GM12874 (cell line): ENCODE data around the gene HORMAD2.

Source experiments
- TF ChIP-seq, protein P1 (sequence below): IDR thresholded peaks from 2 replicates; pipeline ENCODE4 v1.5.1; 2011; ENCODE audit warnings: low read depth, mild to moderate bottlenecking, control low read depth, low read length, moderate library complexity; ENCODE audit not compliant: insufficient read depth

The HORMAD2 gene

GRCh38 chr22:30223303-30223702 lies 143.0 kb downstream of the HORMAD2 start:
- TF ChIP-seq, protein P1, sequence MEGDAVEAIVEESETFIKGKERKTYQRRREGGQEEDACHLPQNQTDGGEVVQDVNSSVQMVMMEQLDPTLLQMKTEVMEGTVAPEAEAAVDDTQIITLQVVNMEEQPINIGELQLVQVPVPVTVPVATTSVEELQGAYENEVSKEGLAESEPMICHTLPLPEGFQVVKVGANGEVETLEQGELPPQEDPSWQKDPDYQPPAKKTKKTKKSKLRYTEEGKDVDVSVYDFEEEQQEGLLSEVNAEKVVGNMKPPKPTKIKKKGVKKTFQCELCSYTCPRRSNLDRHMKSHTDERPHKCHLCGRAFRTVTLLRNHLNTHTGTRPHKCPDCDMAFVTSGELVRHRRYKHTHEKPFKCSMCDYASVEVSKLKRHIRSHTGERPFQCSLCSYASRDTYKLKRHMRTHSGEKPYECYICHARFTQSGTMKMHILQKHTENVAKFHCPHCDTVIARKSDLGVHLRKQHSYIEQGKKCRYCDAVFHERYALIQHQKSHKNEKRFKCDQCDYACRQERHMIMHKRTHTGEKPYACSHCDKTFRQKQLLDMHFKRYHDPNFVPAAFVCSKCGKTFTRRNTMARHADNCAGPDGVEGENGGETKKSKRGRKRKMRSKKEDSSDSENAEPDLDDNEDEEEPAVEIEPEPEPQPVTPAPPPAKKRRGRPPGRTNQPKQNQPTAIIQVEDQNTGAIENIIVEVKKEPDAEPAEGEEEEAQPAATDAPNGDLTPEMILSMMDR, result no peak

- TF ChIP-seq, protein P1, result no peak
Measured at GRCh38 chr22:30224161-30224857, 144.0 kb downstream of the HORMAD2 start.

- TF ChIP-seq, protein P1, result no peak
Measured at GRCh38 chr22:30225220-30225927, 145.1 kb downstream of the HORMAD2 start.

DNA sequence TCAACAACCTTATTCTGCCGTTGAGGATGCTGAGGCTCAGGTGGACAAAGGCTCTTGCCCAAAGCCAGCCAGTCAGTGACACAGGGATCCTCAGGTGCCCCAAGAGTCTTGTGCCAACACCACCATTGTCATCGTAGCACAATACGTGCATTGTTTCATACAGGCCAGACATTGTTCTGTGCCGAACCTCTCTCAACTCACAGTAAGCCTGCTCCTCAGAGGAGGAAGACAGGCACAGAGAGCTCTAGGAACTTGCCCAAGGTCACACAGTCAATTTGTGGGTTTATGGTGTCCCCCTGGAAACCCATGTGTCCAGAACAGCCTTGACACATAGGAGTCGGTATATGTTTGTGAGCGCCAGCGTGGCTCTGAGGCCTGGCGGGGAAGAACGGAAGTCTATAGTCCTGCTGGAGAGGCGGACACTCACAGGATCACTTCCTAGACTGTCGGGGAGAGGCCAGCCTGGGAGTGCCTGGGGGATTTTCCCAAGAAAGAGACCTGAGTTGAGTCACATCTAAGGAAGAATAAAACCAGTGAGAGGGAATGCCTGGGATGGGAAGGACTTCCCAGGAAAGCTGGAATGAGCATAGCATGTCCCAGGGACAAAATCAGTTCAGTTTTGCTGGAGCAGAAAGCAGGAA lies 146.0 kb downstream of the HORMAD2 start:
- TF ChIP-seq, protein P1, result no peak
